Left lung (tissue), 10 donors: ENCODE data around the gene VPS13D. TPM values are rescaled to one million over a fixed set of nuclear protein-coding genes. Genes with fewer than 3 reads are reported as not detected.
"Not testable (repeated sequence)": the region's sequence is repeated elsewhere in the genome, so short reads cannot be mapped to it uniquely, and the experiment has no call there.

Source experiments
- ATAC-seq: fragments of 200-7000 bp; cut with Tn5 transposase; one replicate; pipeline ENCODE4 v1.9.1; 2020; ENCODE audit warnings: moderate library complexity
- DNase-seq, 4 donors: peaks; one replicate each; pipeline ENCODE4 v3.0.0-alpha.2; 2013 to 2020
- H3K27ac ChIP-seq, 2 donors: fragments of 200-600 bp; sonication (generic) in 1 of 2; one replicate each; pipeline versions ENCODE4 v1.5.0 to v1.8.0; 2020 to 2021
- H3K27me3 ChIP-seq, 2 donors: fragments of 200-600 bp; sonication (generic) in 1 of 2; one replicate each; pipeline versions ENCODE4 v1.5.0 to v1.8.0; 2020 to 2021
- H3K36me3 ChIP-seq, 2 donors: fragments of 200-600 bp; sonication (generic) in 1 of 2; one replicate each; pipeline versions ENCODE4 v1.5.0 to v1.8.0; 2020 to 2021
- H3K4me1 ChIP-seq, 2 donors: fragments of 200-600 bp; one replicate each; pipeline ENCODE4 v1.8.0; 2021
- H3K4me3 ChIP-seq, 2 donors: fragments of 200-600 bp; sonication (generic) in 1 of 2; one replicate each; pipeline versions ENCODE4 v1.5.0 to v1.8.0; 2020 to 2021; ENCODE audit warnings: mild to moderate bottlenecking in 1 of 2
- H3K9me3 ChIP-seq, 2 donors: fragments of 200-600 bp; sonication (generic) in 1 of 2; one replicate each; pipeline versions ENCODE4 v1.5.0 to v1.8.0; 2020 to 2021
- intact Hi-C, 2 donors: fragments of 100-400 bp; cut with DNase I; formaldehyde crosslinking; loops; one replicate each; pipeline versions ENCODE4 v1.11.2 to v1.14.2; 2022
- polyA plus RNA-seq, 6 donors: library from polyadenylated mRNA; unstranded; fragments of 120-200 nt; gene quantifications; one replicate each; pipeline ENCODE4 v1.2.1, GENCODE V29; 2013; ENCODE audit not compliant: insufficient read length in 6 of 6
- total RNA-seq, 2 donors: library from RNA; stranded (reverse); fragmentation: NEBNext Ultra II Directional; extraction: Animal tissue kit (Norgen Biotek cat#: 25700); gene quantifications; one replicate each; pipeline ENCODE4 v1.2.1, GENCODE V29; 2021
- TF ChIP-seq, protein P1 (sequence below), 2 donors: fragments of 200-600 bp; sonication (generic) in 1 of 2; IDR thresholded peaks; one replicate each; pipeline versions ENCODE4 v1.5.0 to v1.8.0; 2021; ENCODE audit warnings: antibody characterized with exemption in 2 of 2
- donor health status: DM: no; HTN: yes; CAD: no.
- donor health status: DM: no; HTN: no; CAD: no.

The VPS13D gene
- total and polyA plus RNA-seq, 8 donors = 26.6 to 62.3 (median 30.2) TPM

GRCh38 chr1:12451560-12451900 lies 221.7 kb downstream of the VPS13D start:
- TF ChIP-seq, protein P1, sequence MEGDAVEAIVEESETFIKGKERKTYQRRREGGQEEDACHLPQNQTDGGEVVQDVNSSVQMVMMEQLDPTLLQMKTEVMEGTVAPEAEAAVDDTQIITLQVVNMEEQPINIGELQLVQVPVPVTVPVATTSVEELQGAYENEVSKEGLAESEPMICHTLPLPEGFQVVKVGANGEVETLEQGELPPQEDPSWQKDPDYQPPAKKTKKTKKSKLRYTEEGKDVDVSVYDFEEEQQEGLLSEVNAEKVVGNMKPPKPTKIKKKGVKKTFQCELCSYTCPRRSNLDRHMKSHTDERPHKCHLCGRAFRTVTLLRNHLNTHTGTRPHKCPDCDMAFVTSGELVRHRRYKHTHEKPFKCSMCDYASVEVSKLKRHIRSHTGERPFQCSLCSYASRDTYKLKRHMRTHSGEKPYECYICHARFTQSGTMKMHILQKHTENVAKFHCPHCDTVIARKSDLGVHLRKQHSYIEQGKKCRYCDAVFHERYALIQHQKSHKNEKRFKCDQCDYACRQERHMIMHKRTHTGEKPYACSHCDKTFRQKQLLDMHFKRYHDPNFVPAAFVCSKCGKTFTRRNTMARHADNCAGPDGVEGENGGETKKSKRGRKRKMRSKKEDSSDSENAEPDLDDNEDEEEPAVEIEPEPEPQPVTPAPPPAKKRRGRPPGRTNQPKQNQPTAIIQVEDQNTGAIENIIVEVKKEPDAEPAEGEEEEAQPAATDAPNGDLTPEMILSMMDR (IDR thresholded peaks at IDR 0.05) = no peak
- no peaks in the 10 kb centered on the region for H3K27me3 ChIP-seq
- DNase-seq (no peak), ATAC-seq (peak; percentile 21)
- peak overlapping the region; percentile 67 to 81 for H3K27ac ChIP-seq
- peaks cover 48 to 80% of the 10 kb centered on the region in 2 donors for H3K4me1 ChIP-seq
- H3K36me3 ChIP-seq = peaks cover 0 to 8% of the 10 kb centered on the region in 2 donors
- H3K9me3 ChIP-seq = no peaks in the 10 kb centered on the region
- intact Hi-C loops = no loop called here
- H3K4me3 ChIP-seq = no peak overlapping the region

DNA sequence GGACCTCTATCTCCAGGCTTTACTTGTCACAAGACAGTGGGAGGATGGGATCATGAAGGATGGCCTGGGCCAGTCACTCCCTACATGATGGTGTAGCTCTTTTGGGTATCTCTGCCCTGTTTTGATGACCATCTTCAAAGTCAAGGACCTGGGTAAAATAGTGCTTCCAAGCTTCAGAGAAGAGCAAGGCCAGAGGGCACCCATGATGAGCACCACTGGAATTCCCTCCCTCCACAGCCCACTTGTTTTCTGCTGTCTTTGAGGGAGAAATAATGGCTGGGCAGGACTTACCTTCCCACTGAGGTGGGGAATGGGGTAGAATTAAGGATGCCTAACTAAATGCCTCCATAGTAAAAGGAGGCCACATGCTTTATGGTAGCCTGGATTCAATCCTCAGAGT lies 222.4 kb downstream of the VPS13D start:
- H3K4me3 ChIP-seq = no peak overlapping the region
- intact Hi-C loops = no loop called here

DNA sequence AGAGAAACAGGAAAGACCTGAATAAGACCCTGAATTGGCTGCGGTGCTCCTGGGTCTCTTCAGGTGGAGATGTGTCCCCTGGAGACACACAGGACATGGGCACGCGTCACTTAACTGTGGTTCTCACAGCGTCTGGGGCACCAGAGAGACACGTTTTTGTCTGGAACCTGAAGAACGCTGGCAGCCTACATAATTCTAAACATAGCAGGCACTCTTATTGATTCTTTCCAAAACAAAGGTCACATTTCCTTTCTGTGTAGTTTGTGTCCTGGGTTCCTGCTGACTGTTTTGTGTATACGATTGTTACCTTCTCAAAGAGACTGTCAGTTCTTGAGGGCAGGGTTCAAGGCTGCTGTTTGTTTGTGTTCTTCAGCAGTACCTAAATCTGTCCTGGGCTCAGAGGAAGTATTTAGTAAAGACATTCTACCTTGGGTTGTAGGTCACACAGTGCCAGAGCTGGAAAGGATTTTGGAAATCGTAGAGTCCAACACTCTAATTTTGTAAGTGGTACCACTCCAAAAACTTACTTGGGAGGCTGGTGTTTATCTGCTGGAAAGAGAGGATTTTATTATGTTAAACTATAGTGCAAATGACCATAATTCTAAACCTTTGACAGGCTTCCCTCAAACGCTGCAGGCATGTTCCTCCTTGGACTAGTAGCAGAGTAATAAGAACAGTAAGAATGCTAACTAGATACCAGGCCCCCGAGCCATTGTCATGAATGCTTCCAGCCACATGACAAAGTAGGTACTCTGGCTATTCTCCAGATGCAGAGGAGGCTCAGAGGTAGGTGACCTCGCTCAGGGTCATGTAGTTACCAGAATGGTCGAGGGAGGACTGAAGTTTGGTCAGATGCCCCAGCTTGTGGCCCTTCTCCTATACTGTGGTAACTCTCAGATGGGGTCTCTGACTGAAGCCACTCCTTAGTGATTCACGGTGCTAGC lies 223.8 kb downstream of the VPS13D start:
- TF ChIP-seq, protein P1 (IDR thresholded peaks at IDR 0.05) = no peak
- DNase-seq = no peak
- Histone ChIP-seq H3K36me3 (peaks cover 0 to 11% of the 10 kb centered on the region in 2 donors), H3K4me3 (no peak overlapping the region), H3K27ac (peak overlapping the region; percentile 45 to 81), H3K27me3 (no peaks in the 10 kb centered on the region), H3K4me1 (peaks cover 48 to 82% of the 10 kb centered on the region in 2 donors), H3K9me3 (no peaks in the 10 kb centered on the region)
- ATAC-seq = no peak
- intact Hi-C loops = no loop called here

More for the DNA sequence above, 222.4 kb downstream of the VPS13D start:
- DNase-seq (no peak), ATAC-seq (no peak)
- Histone ChIP-seq H3K27me3 (no peaks in the 10 kb centered on the region), H3K4me1 (peaks cover 51 to 84% of the 10 kb centered on the region in 2 donors), H3K9me3 (no peaks in the 10 kb centered on the region), H3K36me3 (peaks cover 0 to 11% of the 10 kb centered on the region in 2 donors), H3K27ac (peak overlapping the region in 1 of 2 donors; percentile 81)
- TF ChIP-seq, protein P1 (IDR thresholded peaks at IDR 0.05) = no peak

DNA sequence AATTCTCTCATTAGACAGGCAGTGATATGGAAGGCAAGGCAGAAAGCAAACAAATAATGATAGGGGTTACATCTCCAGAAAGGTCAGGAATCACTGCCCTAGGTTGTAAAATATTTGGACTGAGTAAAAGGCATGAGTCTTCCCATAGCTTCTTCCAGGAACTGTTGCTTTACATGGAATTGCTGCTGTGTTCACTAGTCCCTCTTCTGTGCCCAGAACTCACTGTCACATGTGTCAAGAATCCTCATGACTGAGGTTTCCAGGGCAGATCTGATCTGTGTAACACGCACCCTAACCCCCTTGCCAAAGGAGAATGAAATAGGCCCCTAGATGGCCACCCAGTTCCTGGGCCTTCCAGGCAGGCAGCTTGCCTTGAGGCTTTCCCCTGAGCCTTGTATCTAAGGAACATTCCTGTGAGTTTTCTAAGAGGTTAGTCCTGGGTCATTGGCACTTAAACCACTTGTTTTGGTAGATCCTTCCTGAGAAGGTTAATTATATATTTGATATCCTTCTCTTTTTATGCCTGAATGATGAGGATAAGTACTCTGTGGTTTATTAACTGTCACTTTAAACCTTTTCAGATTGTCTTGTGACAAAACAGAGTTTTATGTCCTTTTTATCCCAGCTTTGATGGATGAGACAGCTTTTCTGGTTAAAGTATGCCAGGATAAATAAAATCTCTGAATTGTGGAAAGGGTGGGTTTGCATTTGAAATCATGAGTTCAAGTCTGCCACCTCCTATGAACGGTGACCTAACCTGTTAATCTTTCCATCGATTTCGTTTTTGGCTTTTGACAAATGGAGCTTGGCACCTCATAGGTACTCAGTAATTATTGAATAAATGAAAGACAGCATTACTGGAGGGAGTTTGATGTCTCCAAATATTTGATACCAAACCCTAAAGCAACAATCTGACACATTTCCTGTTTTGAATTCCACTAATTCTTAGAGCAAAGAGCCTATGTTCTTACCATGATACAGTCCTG lies 224.9 kb downstream of the VPS13D start:
- Histone ChIP-seq H3K27ac (peak overlapping the region; percentile 45 to 81), H3K4me1 (peaks cover 46 to 73% of the 10 kb centered on the region in 2 donors), H3K9me3 (no peaks in the 10 kb centered on the region), H3K36me3 (peaks cover 0 to 18% of the 10 kb centered on the region in 2 donors), H3K4me3 (no peak overlapping the region), H3K27me3 (no peaks in the 10 kb centered on the region)
- DNase-seq (no peak), ATAC-seq (peak; percentile 44)
- intact Hi-C loops = no loop called here
- TF ChIP-seq, protein P1 (IDR thresholded peaks at IDR 0.05) = no peak

DNA sequence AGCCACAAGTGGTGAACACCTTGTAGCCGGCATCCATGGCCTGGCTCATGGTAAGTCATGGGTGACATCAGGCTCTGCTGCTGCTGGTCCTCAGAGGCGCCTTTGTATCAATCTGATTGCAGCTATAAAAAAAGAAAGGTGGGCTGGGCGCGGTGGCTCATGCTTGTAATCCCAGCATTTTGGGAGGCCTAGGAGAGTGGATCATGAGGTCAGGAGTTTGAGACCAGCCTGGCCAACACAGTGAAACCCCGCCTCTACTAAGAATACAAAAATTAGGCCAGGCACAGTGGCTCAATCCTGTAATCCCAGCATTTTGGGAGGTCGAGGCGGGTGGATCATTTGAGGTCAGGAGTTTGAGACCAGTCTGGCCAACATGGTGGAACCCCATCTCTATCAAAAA lies 226.3 kb downstream of the VPS13D start:
- H3K4me3 ChIP-seq, intact Hi-C loops, ATAC-seq, DNase-seq, H3K27ac ChIP-seq, H3K27me3 ChIP-seq, H3K9me3 ChIP-seq: not testable (repeated sequence)
- peaks cover 43 to 68% of the 10 kb centered on the region in 2 donors for H3K4me1 ChIP-seq
- peaks cover 0 to 28% of the 10 kb centered on the region in 2 donors for H3K36me3 ChIP-seq
